Measurements from ENCODE around the gene FUBP1.

GRCh38 chr1:77975386-77975785 is 3.5 kb downstream of the FUBP1 start:
- TF ChIP-seq ZNF275 (CRISPR knock-in tag; IDR thresholded peaks at IDR 0.05; ENCODE audit: borderline replicate concordance): no peak
- no peak for TF ChIP-seq CTCF (CRISPR knock-in tag; IDR thresholded peaks at IDR 0.05)
- no peak for TF ChIP-seq SCMH1 (CRISPR knock-in tag; IDR thresholded peaks at IDR 0.05; ENCODE audit: borderline replicate concordance)
- no peak for TF ChIP-seq ATF2 (CRISPR knock-in tag; IDR thresholded peaks at IDR 0.05)
- TF ChIP-seq FOXJ3 (CRISPR knock-in tag; IDR thresholded peaks at IDR 0.05; ENCODE audit: borderline replicate concordance): no peak
- no peak for TF ChIP-seq ZNF24 (IDR thresholded peaks at IDR 0.05)
